CD4-positive, alpha-beta T cell treated with Interleukin-15 for 1 hour (primary cell): Measurements from ENCODE around the gene PAM16.
"Not testable (repeated sequence)": the region's sequence is repeated elsewhere in the genome, so short reads cannot be mapped to it uniquely, and the experiment has no call there.

Experiments
- DNase-seq: peaks from one replicate; pipeline ENCODE4 v3.0.0-alpha.2; 2020

PAM16 gene

GRCh38 chr16:4350787-4351659 lies at the start of gene PAM16:
TSS of gene PAM16 (minus strand) at chr16:4351321. CDS start at chr16:4351234, 87 bp downstream.
- DNase-seq: peak; percentile 97

GRCh38 chr16:4399001-4399730 lies 48.0 kb upstream of the PAM16 start:
- no peak for DNase-seq

GRCh38 chr16:4395055-4395726 lies 44.1 kb upstream of the PAM16 start:
- DNase-seq: no peak

- not testable (repeated sequence) for DNase-seq
These were observed 42.7 kb upstream of the PAM16 start for GRCh38 chr16:4393850-4394249.

- no peak for DNase-seq
These were observed 42.1 kb upstream of the PAM16 start for GRCh38 chr16:4393240-4393600.

- DNase-seq: no peak
These were observed 41.5 kb upstream of the PAM16 start for GRCh38 chr16:4392382-4393239.

GRCh38 chr16:4391631-4392381 lies 40.7 kb upstream of the PAM16 start:
- DNase-seq: no peak

GRCh38 chr16:4390266-4391260 lies 39.4 kb upstream of the PAM16 start:
- no peak for DNase-seq

GRCh38 chr16:4389051-4389955 lies 38.2 kb upstream of the PAM16 start:
- no peak for DNase-seq

GRCh38 chr16:4388271-4389021 lies 37.3 kb upstream of the PAM16 start:
- no peak for DNase-seq

- no peak for DNase-seq
These were observed 36.7 kb upstream of the PAM16 start for GRCh38 chr16:4387781-4388180.

- DNase-seq: no peak
These were observed 35.9 kb upstream of the PAM16 start for GRCh38 chr16:4386951-4387565.

- DNase-seq: no peak
These were observed 35.3 kb upstream of the PAM16 start for GRCh38 chr16:4386451-4386805.

GRCh38 chr16:4385789-4386450 lies 34.8 kb upstream of the PAM16 start:
- no peak for DNase-seq

GRCh38 chr16:4385066-4385788 lies 34.1 kb upstream of the PAM16 start:
- DNase-seq: no peak

GRCh38 chr16:4384509-4384942 lies 33.4 kb upstream of the PAM16 start:
- no peak for DNase-seq
